Keratinocyte (primary cell): ENCODE results near the gene COL11A2.

Experiments
- EZH2 ChIP-seq: IDR thresholded peaks from one replicate; pipeline ENCODE4 v1.6.1; 2012; ENCODE audit warnings: inconsistent platforms, mild to moderate bottlenecking, low read length, moderate library complexity
- TF ChIP-seq, protein P1 (sequence below), 3 experiments: IDR thresholded peaks in 1 of 3; conservative IDR thresholded peaks in 1 of 3; optimal IDR thresholded peaks in 1 of 3; 2 replicates in 2 of 3; 3 replicates in 1 of 3; pipeline versions ENCODE3 to v1.5.1; 2011; ENCODE audit warnings: low read length in 3 of 3, mild to moderate bottlenecking in 3 of 3, moderate library complexity in 2 of 3, control low read depth in 1 of 3, inconsistent platforms in 1 of 3; ENCODE audit not compliant: insufficient read depth in 2 of 3; ENCODE audit errors: extremely low read depth in 1 of 3

DNA sequence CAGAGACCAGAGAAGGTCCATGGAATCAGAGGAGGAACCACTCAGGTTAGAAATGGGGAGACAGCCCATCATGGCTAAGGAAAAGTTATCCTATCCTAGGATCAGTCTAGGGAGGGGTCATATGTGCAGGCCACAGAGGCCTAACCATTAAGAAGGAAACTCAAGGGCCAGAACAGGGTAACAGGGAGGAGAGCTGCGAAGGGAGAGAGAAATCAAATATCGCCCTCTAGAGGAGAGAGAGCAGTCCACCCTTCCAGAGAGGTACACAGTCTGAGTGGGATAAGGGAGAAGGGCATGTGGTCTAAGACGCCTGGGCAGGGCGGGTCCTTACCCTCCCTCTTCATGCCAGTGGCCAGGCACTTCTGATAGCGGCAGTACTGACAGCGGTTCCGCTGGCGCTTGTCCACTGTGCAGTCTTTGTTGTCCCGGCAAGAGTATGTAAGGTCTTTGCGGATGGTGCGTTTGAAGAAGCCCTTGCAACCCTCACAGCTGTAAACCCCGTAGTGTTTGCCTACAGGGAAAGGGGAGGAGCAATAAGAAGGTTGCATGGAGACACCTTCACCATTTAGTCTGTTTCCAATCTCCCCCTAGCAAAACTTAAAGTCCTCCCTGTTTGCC is 5.3 kb upstream of the COL11A2 start:
- TF ChIP-seq, protein P1, sequence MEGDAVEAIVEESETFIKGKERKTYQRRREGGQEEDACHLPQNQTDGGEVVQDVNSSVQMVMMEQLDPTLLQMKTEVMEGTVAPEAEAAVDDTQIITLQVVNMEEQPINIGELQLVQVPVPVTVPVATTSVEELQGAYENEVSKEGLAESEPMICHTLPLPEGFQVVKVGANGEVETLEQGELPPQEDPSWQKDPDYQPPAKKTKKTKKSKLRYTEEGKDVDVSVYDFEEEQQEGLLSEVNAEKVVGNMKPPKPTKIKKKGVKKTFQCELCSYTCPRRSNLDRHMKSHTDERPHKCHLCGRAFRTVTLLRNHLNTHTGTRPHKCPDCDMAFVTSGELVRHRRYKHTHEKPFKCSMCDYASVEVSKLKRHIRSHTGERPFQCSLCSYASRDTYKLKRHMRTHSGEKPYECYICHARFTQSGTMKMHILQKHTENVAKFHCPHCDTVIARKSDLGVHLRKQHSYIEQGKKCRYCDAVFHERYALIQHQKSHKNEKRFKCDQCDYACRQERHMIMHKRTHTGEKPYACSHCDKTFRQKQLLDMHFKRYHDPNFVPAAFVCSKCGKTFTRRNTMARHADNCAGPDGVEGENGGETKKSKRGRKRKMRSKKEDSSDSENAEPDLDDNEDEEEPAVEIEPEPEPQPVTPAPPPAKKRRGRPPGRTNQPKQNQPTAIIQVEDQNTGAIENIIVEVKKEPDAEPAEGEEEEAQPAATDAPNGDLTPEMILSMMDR (optimal IDR thresholded peaks at IDR 0.05 in 1 of 3, IDR thresholded peaks at IDR 0.05 in 1 of 3, conservative IDR thresholded peaks at IDR 0.05 in 1 of 3; ENCODE audit: extremely low read depth in 1 of 3, insufficient read depth in 2 of 3, low read length in 3 of 3) = peak in 2 of 3 experiments; percentile 81 to 92
- no peak for TF ChIP-seq EZH2
